Ascending aorta (tissue), 2 donors: ENCODE measurements around the gene INO80. TPM values are rescaled to one million over a fixed set of nuclear protein-coding genes. Genes with fewer than 3 reads are reported as not detected.

Experiments
- DNase-seq, 2 donors: peaks; one replicate each; pipeline ENCODE4 v3.0.0-alpha.2; 2019; ENCODE audit warnings: low spot score in 2 of 2
- H3K27ac ChIP-seq, 2 donors: fragments of 200-600 bp; sonication (generic); one replicate each; pipeline ENCODE4 v1.5.1; 2016 to 2017; ENCODE audit warnings: mild to moderate bottlenecking in 1 of 2
- H3K27me3 ChIP-seq: fragments of 200-600 bp; sonication (generic); one replicate; pipeline ENCODE4 v1.5.1; 2017
- H3K36me3 ChIP-seq, 2 donors: fragments of 200-600 bp; sonication (generic); one replicate each; pipeline ENCODE4 v1.5.1; 2016
- H3K4me1 ChIP-seq, 2 donors: fragments of 200-600 bp; sonication (generic); one replicate each; pipeline ENCODE4 v1.5.1; 2016 to 2017; ENCODE audit warnings: mild to moderate bottlenecking in 1 of 2
- H3K4me3 ChIP-seq, 2 donors: fragments of 200-600 bp; sonication (generic); one replicate each; pipeline ENCODE4 v1.5.1; 2016 to 2017; ENCODE audit warnings: mild to moderate bottlenecking in 1 of 2
- H3K9me3 ChIP-seq, 2 donors: fragments of 200-600 bp; sonication (generic); one replicate each; pipeline ENCODE4 v1.5.1; 2016
- intact Hi-C: fragments of 100-400 bp; cut with DNase I; formaldehyde crosslinking; loops from one replicate; pipeline ENCODE4 v1.15.1; 2023
- total RNA-seq: library from RNA; depleted of rRNA; stranded (reverse); fragments of >200 nt; gene quantifications from one replicate; pipeline ENCODE4 v1.1.0, GENCODE V29; 2016
- TF ChIP-seq, protein P1 (sequence below), 3 experiments: fragments of 200-600 bp in 2 of 3; fragments of 450-650 bp in 1 of 3; sonication (generic) in 2 of 3; IDR thresholded peaks; one replicate each; pipeline ENCODE4 v1.5.1; 2016 to 2019; ENCODE audit warnings: antibody characterized with exemption in 3 of 3, mild to moderate bottlenecking in 1 of 3, moderate library complexity in 1 of 3

Gene INO80
- total RNA-seq, 1 donor from 2014 or later, result 57.8 TPM

DNA sequence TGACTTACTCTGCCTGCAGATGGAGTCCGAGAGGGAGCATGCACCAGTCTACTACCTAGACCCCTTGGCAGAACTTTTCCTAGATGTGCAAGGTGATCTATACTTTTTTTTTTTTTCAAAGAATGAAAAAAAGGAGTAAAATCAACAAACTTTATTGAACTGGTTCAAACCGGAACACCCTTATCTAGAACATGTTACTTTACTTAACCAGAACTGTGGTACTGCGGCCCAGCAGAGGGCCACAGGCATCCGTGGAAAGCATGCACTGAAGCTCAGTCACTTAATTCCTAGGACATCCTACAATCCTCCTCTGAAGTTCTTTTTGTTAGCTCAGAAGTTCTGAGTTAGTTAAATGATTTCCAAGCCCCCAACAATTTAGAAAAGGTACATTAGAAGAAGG, 141.2 kb downstream of the INO80 start:
- intact Hi-C loops, result no loop called here
- no peaks in the 10 kb centered on the region for H3K27me3 ChIP-seq
- no peak overlapping the region for H3K4me3 ChIP-seq
- DNase-seq, result no peak
- no peaks in the 10 kb centered on the region for H3K9me3 ChIP-seq
- peaks cover 23% of the 10 kb centered on the region in 2 donors for H3K36me3 ChIP-seq
- peak overlapping the region in 1 of 2 donors; percentile 59 for H3K27ac ChIP-seq
- TF ChIP-seq, protein P1, sequence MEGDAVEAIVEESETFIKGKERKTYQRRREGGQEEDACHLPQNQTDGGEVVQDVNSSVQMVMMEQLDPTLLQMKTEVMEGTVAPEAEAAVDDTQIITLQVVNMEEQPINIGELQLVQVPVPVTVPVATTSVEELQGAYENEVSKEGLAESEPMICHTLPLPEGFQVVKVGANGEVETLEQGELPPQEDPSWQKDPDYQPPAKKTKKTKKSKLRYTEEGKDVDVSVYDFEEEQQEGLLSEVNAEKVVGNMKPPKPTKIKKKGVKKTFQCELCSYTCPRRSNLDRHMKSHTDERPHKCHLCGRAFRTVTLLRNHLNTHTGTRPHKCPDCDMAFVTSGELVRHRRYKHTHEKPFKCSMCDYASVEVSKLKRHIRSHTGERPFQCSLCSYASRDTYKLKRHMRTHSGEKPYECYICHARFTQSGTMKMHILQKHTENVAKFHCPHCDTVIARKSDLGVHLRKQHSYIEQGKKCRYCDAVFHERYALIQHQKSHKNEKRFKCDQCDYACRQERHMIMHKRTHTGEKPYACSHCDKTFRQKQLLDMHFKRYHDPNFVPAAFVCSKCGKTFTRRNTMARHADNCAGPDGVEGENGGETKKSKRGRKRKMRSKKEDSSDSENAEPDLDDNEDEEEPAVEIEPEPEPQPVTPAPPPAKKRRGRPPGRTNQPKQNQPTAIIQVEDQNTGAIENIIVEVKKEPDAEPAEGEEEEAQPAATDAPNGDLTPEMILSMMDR (IDR thresholded peaks at IDR 0.05), result peak in 2 of 3 experiments; percentile 20 to 48
- peaks cover 0 to 10% of the 10 kb centered on the region in 2 donors for H3K4me1 ChIP-seq

DNA sequence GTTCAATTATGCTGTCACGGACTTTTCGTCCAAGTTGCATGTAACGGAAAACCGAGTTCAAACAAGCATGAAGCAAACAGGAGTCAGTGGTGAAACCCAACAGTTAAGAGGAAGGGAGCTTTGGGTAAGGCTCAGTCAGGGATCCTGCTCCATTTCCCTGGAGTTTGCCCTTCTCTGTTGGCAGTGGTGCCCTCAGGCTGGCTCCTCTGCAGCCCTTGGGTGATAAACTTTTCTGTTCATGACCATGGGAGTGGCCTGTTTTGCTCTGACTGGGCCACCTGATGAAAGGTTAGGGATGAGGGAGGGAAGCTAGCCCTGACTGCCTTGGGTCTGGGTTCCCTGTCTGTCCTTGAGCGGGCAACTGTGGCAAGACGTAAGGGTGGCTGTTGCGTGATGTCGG, 146.7 kb downstream of the INO80 start:
- no peaks in the 10 kb centered on the region for H3K4me1 ChIP-seq
- no peak overlapping the region for H3K27ac ChIP-seq
- no peaks in the 10 kb centered on the region for H3K36me3 ChIP-seq
- H3K27me3 ChIP-seq, result no peaks in the 10 kb centered on the region
- H3K9me3 ChIP-seq, result no peaks in the 10 kb centered on the region
- TF ChIP-seq, protein P1 (IDR thresholded peaks at IDR 0.05), result no peak
- intact Hi-C loops, result no loop called here
- H3K4me3 ChIP-seq, result no peak overlapping the region
- no peak for DNase-seq

DNA sequence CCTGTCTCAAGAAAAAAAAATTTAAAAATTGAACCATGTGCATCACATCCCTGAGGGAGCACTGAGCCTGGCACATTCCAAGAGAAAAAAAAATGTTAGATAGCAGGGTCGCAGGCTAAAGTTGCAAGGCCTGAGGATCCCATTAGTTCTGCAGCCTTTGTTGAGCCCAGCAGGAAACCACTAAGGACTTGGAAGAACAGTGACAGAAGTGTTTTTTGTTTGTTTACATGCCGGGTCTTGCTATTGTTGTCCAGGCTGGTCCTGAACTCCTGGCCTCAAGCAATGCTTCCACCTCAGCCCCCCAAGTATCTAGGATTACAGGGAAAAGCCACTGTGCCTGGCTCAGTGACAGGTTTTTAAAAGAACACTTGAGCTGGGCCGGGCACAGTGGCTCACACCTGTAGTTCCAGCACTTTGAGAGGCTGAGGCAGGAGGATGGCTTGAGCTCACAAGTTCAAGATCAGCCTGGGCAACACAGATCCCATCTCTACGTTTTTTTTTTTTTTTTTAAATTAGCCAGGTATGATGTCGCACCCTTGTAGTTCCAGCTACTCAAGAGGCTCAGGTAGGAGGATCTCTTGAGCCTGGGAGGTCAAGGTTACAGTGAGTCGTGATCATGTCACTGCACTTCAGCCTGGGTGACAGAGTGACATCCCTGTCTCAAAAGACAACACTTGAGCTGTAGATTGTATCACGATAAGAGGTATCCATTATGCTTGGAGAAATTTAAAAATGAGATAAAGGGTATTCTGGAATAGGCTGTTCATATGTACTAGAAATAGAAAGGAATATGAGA, 147.6 kb downstream of the INO80 start:
- DNase-seq, result no peak
- intact Hi-C loops, result no loop called here
- H3K4me3 ChIP-seq, result no peak overlapping the region
- TF ChIP-seq, protein P1 (IDR thresholded peaks at IDR 0.05), result no peak
- H3K4me1 ChIP-seq, result no peaks in the 10 kb centered on the region
- H3K36me3 ChIP-seq, result no peaks in the 10 kb centered on the region
- H3K27ac ChIP-seq, result no peak overlapping the region
- H3K9me3 ChIP-seq, result no peaks in the 10 kb centered on the region
- no peaks in the 10 kb centered on the region for H3K27me3 ChIP-seq

DNA sequence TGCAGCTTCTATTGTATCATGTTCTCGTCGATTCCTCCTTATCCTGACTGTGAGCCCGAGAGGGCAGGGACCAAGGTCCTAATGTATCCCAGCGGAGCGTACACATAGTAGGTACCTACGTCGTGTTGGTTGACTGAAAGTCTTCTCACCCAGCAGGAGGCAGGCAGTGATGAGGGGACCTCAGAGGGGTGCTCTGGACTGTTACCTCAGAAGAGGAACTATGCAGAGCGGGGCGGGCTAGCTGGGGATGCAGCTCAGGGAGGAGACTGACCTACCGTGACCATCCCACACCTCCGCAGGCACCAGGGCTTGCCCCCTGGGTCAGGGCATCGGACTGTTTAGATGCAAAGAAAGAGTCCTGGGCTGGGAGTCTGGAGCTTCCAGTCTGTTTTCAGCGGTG, 151.4 kb downstream of the INO80 start:
- TF ChIP-seq, protein P1 (IDR thresholded peaks at IDR 0.05), result no peak
- Histone ChIP-seq H3K27me3 (no peaks in the 10 kb centered on the region), H3K4me3 (no peak overlapping the region), H3K36me3 (no peaks in the 10 kb centered on the region), H3K9me3 (no peaks in the 10 kb centered on the region), H3K27ac (no peak overlapping the region), H3K4me1 (no peaks in the 10 kb centered on the region)
- no peak for DNase-seq
- intact Hi-C loops, result no loop called here

DNA sequence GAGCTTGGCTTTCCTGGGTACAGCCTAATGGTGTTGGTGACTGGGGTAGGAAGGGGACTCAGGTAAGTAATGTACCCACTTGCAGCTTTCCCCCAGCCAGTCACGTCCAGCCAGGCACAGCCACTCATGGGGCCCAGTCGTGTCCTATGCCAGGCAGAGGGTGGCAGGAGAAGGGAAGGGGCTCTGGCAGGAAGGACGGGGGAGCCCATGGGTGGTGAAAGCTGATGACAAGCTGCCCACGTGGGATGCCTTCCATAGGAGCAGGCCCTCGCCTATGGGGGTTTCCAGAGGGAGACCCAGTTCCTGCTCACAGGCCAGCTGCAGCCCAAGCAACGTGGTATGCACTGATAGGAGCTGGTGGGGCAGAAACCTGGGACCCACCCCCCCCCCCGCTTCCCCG, 152.1 kb downstream of the INO80 start:
- no peaks in the 10 kb centered on the region for H3K9me3 ChIP-seq
- no peaks in the 10 kb centered on the region for H3K27me3 ChIP-seq
- no peak overlapping the region for H3K4me3 ChIP-seq
- DNase-seq, result no peak
- no peaks in the 10 kb centered on the region for H3K36me3 ChIP-seq
- intact Hi-C loops, result no loop called here
- TF ChIP-seq, protein P1 (IDR thresholded peaks at IDR 0.05), result no peak
- no peaks in the 10 kb centered on the region for H3K4me1 ChIP-seq
- no peak overlapping the region for H3K27ac ChIP-seq
